ENCODE measurements around the gene TMIGD3.

The TMIGD3 gene

GRCh38 chr1:111446967-111447892, 56.2 kb downstream of the TMIGD3 start:
- no peak for DNase-seq

GRCh38 chr1:111446546-111446945, 56.9 kb downstream of the TMIGD3 start:
- DNase-seq: no peak

GRCh38 chr1:111444031-111444430, 59.4 kb downstream of the TMIGD3 start:
- DNase-seq: no peak

GRCh38 chr1:111442457-111442856, 61.0 kb downstream of the TMIGD3 start:
- no peak for DNase-seq

DNA sequence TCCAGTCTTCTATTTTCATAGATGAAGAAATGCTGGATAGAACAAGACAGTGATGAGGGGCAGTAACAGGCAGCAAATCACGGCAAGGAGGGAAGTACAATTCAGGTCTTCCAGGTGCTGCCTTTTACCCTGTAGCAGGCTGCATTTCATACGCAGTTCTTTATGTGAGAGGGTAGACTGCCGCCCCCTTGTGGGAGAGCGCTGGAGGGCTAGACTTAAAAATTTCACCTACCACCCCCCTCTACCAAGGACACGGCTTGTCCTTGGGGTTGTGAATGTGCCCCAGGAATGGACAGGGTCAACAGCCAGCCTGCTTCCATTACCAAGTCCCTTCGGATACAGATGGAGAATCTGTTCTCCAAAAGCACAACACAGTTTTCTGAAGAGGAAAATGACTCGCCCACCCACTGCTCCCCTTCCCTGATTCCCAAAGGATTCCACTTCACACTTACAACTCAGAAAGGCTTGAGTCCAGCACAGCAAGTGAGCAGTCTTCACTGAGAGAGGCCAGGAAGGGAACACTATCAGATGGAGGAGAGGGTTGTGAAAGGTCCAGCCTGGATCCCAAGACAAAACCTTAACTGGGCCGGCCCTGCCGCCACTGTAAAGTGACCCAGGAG, 61.8 kb downstream of the TMIGD3 start:
- DNase-seq: no peak

DNA sequence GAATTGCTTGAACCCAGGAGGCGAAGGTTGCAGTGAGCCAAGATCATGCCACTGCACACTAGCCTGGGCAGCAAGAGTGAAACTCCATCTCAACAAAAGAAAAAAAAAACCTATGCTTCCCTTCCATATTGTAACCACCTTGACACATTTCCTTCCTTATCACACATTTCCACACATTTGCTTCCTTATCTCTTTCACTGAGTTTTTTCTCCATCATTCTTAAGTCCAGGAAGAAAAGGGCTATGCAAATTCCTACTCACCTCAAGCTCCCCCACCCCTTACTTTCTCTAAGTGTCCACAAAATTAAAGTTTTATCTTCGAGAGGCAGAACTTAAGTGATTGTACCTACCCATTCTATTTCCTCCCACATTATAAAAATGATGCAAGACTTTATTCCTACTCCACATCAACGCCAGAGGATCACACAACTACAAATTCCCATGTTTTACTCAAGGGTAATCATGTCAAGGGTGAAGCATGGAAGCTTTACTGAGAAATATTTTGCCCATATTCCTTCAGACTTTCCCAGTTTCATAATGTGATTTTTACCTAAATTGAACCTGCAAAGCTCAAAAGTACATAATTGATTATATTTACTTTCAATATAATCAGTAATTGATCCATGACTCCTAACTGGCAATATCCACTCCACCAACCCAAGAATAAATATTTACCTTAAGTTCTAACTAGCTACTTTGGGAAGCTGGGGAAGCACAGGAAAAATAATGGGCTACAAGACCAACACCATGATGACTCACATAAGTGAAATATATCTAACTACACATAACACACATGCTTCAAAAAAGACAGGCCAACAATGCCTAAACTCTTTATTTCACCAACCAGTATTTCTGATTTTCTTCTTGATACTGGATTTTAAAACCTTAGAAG, 63.7 kb downstream of the TMIGD3 start:
- DNase-seq: no peak

DNA sequence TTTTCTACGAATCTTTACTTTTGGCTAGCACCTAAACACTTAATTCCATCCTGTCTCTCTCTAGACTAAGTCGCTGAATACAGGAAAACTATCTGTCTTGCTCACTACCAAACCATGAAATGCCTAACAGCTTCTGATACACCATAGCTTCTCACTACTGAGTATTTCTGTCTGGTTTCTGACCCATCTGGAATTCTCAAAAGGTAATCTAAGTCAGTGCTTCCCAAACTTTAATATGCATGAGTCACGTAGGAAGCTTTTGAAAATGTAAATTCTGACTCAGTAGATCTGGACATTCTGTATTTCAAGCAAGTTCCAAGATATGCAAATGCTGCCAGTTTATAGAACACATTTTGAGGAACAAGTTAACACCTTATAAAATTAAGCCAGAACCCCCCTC, 66.7 kb downstream of the TMIGD3 start:
- no peak for DNase-seq
